GM12878 (cell line): ENCODE measurements around the gene VTI1A.

Source experiments
- EZH2 ChIP-seq: IDR thresholded peaks from 2 replicates; pipeline ENCODE4 v1.6.1; 2012; ENCODE audit warnings: low read depth, mild to moderate bottlenecking, control low read depth, inconsistent platforms, low read length, borderline replicate concordance; ENCODE audit not compliant: control insufficient read depth
- IRF3 ChIP-seq: fragments of 450-650 bp; IDR thresholded peaks from 2 replicates; pipeline ENCODE4 v1.6.1; 2014; ENCODE audit warnings: mild to moderate bottlenecking
- JUNB ChIP-seq: IDR thresholded peaks from 2 replicates; pipeline ENCODE4 v1.6.1; 2016; ENCODE audit warnings: antibody characterized with exemption, mild to moderate bottlenecking
- JUND ChIP-seq: IDR thresholded peaks from 2 replicates; pipeline ENCODE4 v1.6.1; 2012; ENCODE audit warnings: low read depth, mild to moderate bottlenecking, low read length, improper control_type of control experiment, moderate library complexity
- MAX ChIP-seq: IDR thresholded peaks from 2 replicates; pipeline ENCODE4 v1.6.1; 2012; ENCODE audit warnings: low read depth, low read length, improper control_type of control experiment
- NRF1 ChIP-seq: conservative IDR thresholded peaks from 2 replicates; pipeline ENCODE4 v1.6.1; 2011; ENCODE audit warnings: mild to moderate bottlenecking, low read depth, low read length, improper control_type of control experiment
- POLR2A ChIP-seq: IDR thresholded peaks from 2 replicates; pipeline ENCODE4 v1.6.1; 2011; ENCODE audit warnings: low read depth, mild to moderate bottlenecking, low read length
- POLR2AphosphoS5 ChIP-seq: IDR thresholded peaks from 2 replicates; pipeline ENCODE4 v1.6.1; 2011; ENCODE audit warnings: mild to moderate bottlenecking, low read length, inconsistent platforms
- RAD21 ChIP-seq: IDR thresholded peaks from 2 replicates; pipeline ENCODE4 v1.6.1; 2011; ENCODE audit warnings: mild to moderate bottlenecking, low read depth, low read length, moderate library complexity; ENCODE audit not compliant: insufficient read depth
- SIX5 ChIP-seq: IDR thresholded peaks from 2 replicates; pipeline ENCODE4 v1.6.1; 2011; ENCODE audit warnings: mild to moderate bottlenecking, low read depth, low read length, moderate library complexity; ENCODE audit not compliant: severe bottlenecking
- ZBTB40 ChIP-seq: fragments of 450-650 bp; IDR thresholded peaks from 2 replicates; pipeline ENCODE4 v1.6.1; 2016; ENCODE audit warnings: mild to moderate bottlenecking, moderate library complexity, borderline replicate concordance
- TF ChIP-seq, protein P1 (sequence below), 3 experiments: IDR thresholded peaks in 2 of 3; conservative IDR thresholded peaks in 1 of 3; 2 replicates each; pipeline ENCODE4 v1.5.1; 2011; ENCODE audit warnings: low read depth in 3 of 3, low read length in 3 of 3, mild to moderate bottlenecking in 3 of 3, control low read depth in 2 of 3, moderate library complexity in 2 of 3, inconsistent platforms in 1 of 3, mixed read lengths in 1 of 3; ENCODE audit not compliant: control insufficient read depth in 2 of 3, insufficient read depth in 1 of 3; ENCODE audit errors: extremely low read depth in 1 of 3
- TF ChIP-seq, protein P2 (sequence below): IDR thresholded peaks from 2 replicates; pipeline ENCODE4 v1.6.1; 2012; ENCODE audit warnings: mild to moderate bottlenecking, low read depth, low read length

DNA sequence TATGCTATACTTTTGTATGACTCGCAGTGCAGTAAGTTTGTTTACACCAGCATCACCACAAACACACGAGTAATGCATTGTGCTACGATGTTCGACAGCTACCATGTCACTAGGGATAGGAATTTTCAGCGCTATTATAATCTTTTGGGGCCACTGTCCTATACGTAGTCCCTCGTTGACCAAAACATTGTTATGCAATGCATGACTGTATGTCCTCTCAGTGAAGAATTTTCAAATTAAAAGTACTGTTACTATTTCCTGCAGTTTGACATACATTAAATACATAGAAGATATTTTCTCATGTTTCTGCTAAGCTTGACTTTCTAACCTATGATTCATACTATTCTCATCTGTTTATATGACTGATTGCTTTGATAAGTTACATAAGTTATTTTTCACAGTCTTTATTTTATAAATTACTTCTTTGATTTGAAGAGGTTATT, 203.6 kb downstream of the VTI1A start:
- no peak for TF ChIP-seq POLR2AphosphoS5
- TF ChIP-seq MAX: no peak
- no peak for TF ChIP-seq JUNB
- TF ChIP-seq, protein P1, sequence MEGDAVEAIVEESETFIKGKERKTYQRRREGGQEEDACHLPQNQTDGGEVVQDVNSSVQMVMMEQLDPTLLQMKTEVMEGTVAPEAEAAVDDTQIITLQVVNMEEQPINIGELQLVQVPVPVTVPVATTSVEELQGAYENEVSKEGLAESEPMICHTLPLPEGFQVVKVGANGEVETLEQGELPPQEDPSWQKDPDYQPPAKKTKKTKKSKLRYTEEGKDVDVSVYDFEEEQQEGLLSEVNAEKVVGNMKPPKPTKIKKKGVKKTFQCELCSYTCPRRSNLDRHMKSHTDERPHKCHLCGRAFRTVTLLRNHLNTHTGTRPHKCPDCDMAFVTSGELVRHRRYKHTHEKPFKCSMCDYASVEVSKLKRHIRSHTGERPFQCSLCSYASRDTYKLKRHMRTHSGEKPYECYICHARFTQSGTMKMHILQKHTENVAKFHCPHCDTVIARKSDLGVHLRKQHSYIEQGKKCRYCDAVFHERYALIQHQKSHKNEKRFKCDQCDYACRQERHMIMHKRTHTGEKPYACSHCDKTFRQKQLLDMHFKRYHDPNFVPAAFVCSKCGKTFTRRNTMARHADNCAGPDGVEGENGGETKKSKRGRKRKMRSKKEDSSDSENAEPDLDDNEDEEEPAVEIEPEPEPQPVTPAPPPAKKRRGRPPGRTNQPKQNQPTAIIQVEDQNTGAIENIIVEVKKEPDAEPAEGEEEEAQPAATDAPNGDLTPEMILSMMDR (IDR thresholded peaks at IDR 0.05 in 2 of 3, conservative IDR thresholded peaks at IDR 0.05 in 1 of 3; ENCODE audit: control insufficient read depth in 2 of 3, extremely low read depth in 1 of 3, insufficient read depth in 1 of 3, low read depth in 3 of 3, low read length in 3 of 3): no peak
- no peak for TF ChIP-seq JUND
- TF ChIP-seq ZBTB40: no peak
- no peak for TF ChIP-seq IRF3
- TF ChIP-seq NRF1: no peak
- TF ChIP-seq SIX5: no peak
- TF ChIP-seq EZH2: no peak
- TF ChIP-seq RAD21: no peak
- TF ChIP-seq POLR2A: no peak
- TF ChIP-seq, protein P2, sequence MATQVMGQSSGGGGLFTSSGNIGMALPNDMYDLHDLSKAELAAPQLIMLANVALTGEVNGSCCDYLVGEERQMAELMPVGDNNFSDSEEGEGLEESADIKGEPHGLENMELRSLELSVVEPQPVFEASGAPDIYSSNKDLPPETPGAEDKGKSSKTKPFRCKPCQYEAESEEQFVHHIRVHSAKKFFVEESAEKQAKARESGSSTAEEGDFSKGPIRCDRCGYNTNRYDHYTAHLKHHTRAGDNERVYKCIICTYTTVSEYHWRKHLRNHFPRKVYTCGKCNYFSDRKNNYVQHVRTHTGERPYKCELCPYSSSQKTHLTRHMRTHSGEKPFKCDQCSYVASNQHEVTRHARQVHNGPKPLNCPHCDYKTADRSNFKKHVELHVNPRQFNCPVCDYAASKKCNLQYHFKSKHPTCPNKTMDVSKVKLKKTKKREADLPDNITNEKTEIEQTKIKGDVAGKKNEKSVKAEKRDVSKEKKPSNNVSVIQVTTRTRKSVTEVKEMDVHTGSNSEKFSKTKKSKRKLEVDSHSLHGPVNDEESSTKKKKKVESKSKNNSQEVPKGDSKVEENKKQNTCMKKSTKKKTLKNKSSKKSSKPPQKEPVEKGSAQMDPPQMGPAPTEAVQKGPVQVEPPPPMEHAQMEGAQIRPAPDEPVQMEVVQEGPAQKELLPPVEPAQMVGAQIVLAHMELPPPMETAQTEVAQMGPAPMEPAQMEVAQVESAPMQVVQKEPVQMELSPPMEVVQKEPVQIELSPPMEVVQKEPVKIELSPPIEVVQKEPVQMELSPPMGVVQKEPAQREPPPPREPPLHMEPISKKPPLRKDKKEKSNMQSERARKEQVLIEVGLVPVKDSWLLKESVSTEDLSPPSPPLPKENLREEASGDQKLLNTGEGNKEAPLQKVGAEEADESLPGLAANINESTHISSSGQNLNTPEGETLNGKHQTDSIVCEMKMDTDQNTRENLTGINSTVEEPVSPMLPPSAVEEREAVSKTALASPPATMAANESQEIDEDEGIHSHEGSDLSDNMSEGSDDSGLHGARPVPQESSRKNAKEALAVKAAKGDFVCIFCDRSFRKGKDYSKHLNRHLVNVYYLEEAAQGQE: no peak
